Measurements from ENCODE around the gene MRPS10.

The MRPS10 gene

DNA sequence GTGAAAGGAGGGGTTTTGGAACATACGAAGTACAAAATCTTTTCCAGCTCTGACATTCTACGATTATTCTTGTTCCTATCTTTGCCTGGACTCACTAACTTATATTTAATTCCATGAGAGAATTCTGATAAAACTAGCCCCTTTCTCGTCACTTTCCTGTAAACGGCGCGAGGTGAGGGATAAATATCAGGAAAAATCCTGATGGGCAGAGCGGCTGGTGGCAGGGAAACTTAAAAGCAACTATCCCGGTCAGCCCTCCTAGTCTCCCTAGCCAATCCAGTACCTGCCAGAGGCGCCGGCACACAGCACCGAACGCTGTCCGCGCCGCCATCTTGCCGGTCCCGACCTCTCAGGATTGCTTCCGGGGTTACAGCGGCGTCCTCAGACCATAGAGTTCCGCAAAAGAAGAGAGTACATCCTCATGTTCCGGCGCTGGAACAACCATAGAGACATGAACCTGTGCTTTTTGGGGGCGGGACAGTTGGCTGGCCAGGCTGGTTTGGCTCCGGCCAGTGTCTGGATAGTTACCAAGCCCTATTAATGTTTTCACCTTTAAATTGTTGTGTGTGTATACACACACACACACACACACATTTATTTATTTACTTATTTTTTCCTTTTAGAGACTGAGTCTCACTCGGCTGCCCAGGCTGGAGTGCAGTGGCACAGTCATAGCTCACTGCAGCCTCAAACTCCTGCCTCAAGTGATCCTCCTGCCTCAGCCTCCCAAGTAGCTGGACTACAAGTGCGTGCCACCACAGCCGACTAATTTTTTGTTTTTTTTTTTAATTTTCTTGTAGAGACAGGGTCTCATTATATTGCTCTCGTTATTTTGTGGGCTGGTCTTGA lies at the start of gene MRPS10:
Gene MRPS10, minus strand, starts transcription at position 343 of the 849 bp plus-strand sequence. Its CDS starts 12 bp downstream, at position 331.
- peak within 1 kb of the TSS; percentile 87 for H3K4me3 ChIP-seq (ENCODE audit: low read depth, low read length)
- no peak for TF ChIP-seq CTCF (IDR thresholded peaks at IDR 0.05; ENCODE audit: low read depth, low read length)

DNA sequence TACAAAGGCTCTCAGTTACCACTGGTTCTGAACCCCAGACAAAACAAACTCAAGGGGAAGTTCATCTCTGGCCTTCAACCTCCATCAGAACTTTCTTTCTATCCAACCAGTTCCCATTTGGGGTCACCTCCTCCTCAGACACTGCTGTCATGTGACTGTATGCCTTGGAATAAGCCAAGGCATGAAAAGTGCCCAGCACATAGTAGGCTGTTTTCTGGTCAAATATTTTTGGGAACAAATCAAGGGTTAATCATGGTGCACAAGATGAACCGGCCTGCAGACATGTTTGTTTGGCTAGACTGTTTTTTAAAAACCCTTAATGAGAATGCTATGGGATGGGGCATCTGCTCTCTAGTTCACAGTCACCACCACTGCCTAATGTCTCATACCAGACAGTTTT lies 48.9 kb upstream of the MRPS10 start:
- TF ChIP-seq CTCF (IDR thresholded peaks at IDR 0.05; ENCODE audit: low read depth, low read length), result no peak
- no peak overlapping the region for H3K4me3 ChIP-seq (ENCODE audit: low read depth, low read length)

DNA sequence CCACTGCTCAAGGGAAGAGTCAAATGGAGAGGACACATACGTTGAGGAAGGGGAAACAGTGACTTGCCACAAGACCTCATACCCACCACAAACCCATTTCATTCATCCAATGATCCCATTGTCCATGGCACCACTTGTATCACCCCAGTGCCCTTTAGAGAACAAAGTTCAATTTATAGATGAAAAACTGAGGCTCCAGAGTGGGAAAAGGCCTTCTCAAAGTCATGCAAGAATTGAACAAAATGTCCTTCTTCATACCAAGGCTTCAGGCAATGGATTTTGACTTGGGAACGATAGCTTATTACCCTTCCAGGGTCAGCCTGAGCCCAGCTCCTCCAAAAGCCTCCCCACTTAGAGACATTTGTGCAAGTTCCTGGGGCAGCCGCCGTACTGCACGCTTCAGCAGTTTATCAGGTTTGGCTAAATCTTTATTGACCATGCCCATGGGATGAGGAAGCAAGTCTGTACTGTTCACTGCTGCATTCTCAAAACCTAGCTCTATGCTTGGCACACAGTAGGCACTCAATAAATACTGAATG lies 47.3 kb upstream of the MRPS10 start:
- no peak for TF ChIP-seq CTCF (IDR thresholded peaks at IDR 0.05; ENCODE audit: low read depth, low read length)
- no peak overlapping the region for H3K4me3 ChIP-seq (ENCODE audit: low read depth, low read length)

DNA sequence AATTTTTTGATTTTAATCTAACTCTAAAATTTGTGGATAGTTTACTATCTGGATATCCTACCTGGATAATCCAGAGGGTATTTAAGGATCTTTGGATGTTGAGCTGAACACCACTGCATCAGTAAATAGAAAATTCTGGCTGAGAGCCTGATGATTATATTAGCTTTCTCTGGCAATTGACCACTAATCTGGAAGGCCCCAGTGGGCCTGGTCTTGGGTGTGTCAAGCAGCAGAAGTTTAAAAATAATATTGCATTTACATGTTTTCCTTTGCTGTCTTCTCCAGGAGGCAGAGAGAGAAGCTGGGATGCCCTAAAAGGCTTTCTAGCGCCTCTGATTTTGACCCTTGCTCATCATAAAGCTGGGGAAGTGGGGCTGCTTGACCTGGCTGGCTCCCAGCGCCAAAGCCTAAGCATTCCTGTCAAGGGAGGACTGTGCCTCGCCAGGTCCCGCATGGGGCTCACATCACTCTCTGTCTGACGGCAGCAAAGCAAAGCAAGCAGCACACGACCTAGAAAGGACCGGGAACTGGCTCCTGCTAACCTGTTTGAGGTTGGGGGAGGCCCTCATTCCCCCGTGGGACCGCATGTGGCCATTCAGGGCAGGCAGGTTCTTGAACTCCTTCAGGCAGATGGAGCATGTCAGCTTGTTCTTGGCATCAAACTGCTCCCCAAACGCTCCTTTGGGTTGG lies 46.6 kb upstream of the MRPS10 start:
- H3K4me3 ChIP-seq (ENCODE audit: low read depth, low read length), result no peak overlapping the region
- no peak for TF ChIP-seq CTCF (IDR thresholded peaks at IDR 0.05; ENCODE audit: low read depth, low read length)

GRCh38 chr6:42263165-42263728 lies 45.6 kb upstream of the MRPS10 start:
- no peak for TF ChIP-seq CTCF (IDR thresholded peaks at IDR 0.05; ENCODE audit: low read depth, low read length)

GRCh38 chr6:42260972-42261371 lies 43.3 kb upstream of the MRPS10 start:
- TF ChIP-seq CTCF (IDR thresholded peaks at IDR 0.05; ENCODE audit: low read depth, low read length), result peak; percentile 35; the same call in 1 of the 2 replicates
- no peak overlapping the region for H3K4me3 ChIP-seq (ENCODE audit: low read depth, low read length)

More at GRCh38 chr6:42263165-42263728, 45.6 kb upstream of the MRPS10 start:
- no peak overlapping the region for H3K4me3 ChIP-seq (ENCODE audit: low read depth, low read length)
